DND-41 (cell line): ENCODE measurements around the gene TTLL10.

Source experiments
- ATAC-seq: fragments of 200-7000 bp; cut with Tn5 transposase; 3 replicates; pipeline ENCODE4 v1.9.1; 2021; ENCODE audit warnings: low read depth; ENCODE audit not compliant: insufficient read depth
- DNase-seq: peaks from one replicate; pipeline ENCODE4 v3.0.0-alpha.2; 2020
- H2AFZ ChIP-seq: 2 replicates; pipeline ENCODE4 v1.6.0; 2012; ENCODE audit warnings: low read depth, low read length
- H3K27ac ChIP-seq: 2 replicates; pipeline ENCODE4 v1.5.1; 2012; ENCODE audit warnings: low read length, inconsistent platforms
- H3K27me3 ChIP-seq: fragments of 200-600 bp; sonication (generic); 2 replicates; pipeline ENCODE4 v1.6.0; 2012; ENCODE audit warnings: low read length, mild to moderate bottlenecking, inconsistent platforms; ENCODE audit not compliant: insufficient read depth, poor library complexity
- H3K36me3 ChIP-seq: 2 replicates; pipeline ENCODE4 v1.5.1; 2012; ENCODE audit warnings: low read length, inconsistent platforms; ENCODE audit not compliant: insufficient read depth
- H3K4me1 ChIP-seq: 2 replicates; pipeline ENCODE4 v1.5.1; 2012; ENCODE audit warnings: mild to moderate bottlenecking, low read length; ENCODE audit not compliant: insufficient read depth
- H3K4me2 ChIP-seq: 2 replicates; pipeline ENCODE4 v1.6.0; 2012; ENCODE audit warnings: mild to moderate bottlenecking, moderate library complexity, low read length, inconsistent platforms; ENCODE audit not compliant: insufficient read depth
- H3K4me3 ChIP-seq, 2 experiments: fragments of 200-600 bp in 1 of 2; shearing (Covaris generic) in 1 of 2; 2 replicates each; pipeline ENCODE4 v1.5.1; 2012 to 2016; ENCODE audit warnings: inconsistent platforms in 2 of 2, low read length in 2 of 2, mild to moderate bottlenecking in 2 of 2, low read depth in 1 of 2, moderate library complexity in 1 of 2
- H3K79me2 ChIP-seq: 2 replicates; pipeline ENCODE4 v1.6.0; 2012; ENCODE audit warnings: low read length, inconsistent platforms; ENCODE audit not compliant: insufficient read depth
- H3K9ac ChIP-seq: 2 replicates; pipeline ENCODE4 v1.6.0; 2012; ENCODE audit warnings: low read depth, mild to moderate bottlenecking, inconsistent platforms, low read length, moderate library complexity
- H3K9me3 ChIP-seq: 2 replicates; pipeline ENCODE4 v1.5.1; 2012; ENCODE audit warnings: low read length, moderate library complexity, mild to moderate bottlenecking, inconsistent platforms; ENCODE audit not compliant: insufficient read depth, severe bottlenecking
- H4K20me1 ChIP-seq: 2 replicates; pipeline ENCODE4 v1.6.0; 2012; ENCODE audit warnings: low read length; ENCODE audit not compliant: insufficient read depth
- CTCF ChIP-seq: IDR thresholded peaks from 2 replicates; pipeline ENCODE4 v1.5.1; 2012; ENCODE audit warnings: borderline replicate concordance, low read length, moderate library complexity, mild to moderate bottlenecking; ENCODE audit not compliant: poor library complexity, severe bottlenecking; ENCODE audit errors: extremely low read depth
- EZH2 ChIP-seq: IDR thresholded peaks from 3 replicates; pipeline ENCODE4 v1.6.1; 2012; ENCODE audit warnings: borderline replicate concordance, low read depth, mild to moderate bottlenecking, moderate library complexity, low read length, inconsistent platforms; ENCODE audit not compliant: severe bottlenecking

The TTLL10 gene

GRCh38 chr1:1177452-1178206 lies 3.9 kb downstream of the TTLL10 start:
- Histone ChIP-seq H3K4me3 (no peak overlapping the region), H3K27me3 (peaks cover 2% of the 10 kb centered on the region), H3K4me1 (no peaks in the 10 kb centered on the region), H4K20me1 (no peaks in the 10 kb centered on the region; the same call in 1 of the 2 replicates), H3K9me3 (no peaks in the 10 kb centered on the region), H3K9ac (no peak overlapping the region), H3K36me3 (no peaks in the 10 kb centered on the region), H2AFZ (no peak overlapping the region), H3K4me2 (no peak overlapping the region), H3K27ac (no peak overlapping the region), H3K79me2 (no peaks in the 10 kb centered on the region)
- DNase-seq (no peak), ATAC-seq (no peak)
- no peak for TF ChIP-seq EZH2

- Histone ChIP-seq H3K36me3 (no peaks in the 10 kb centered on the region), H3K4me3 (no peak overlapping the region), H3K79me2 (no peaks in the 10 kb centered on the region), H3K27ac (no peak overlapping the region), H4K20me1 (no peaks in the 10 kb centered on the region; the same call in 1 of the 2 replicates), H3K9ac (no peak overlapping the region), H3K9me3 (no peaks in the 10 kb centered on the region), H2AFZ (no peak overlapping the region), H3K4me2 (no peak overlapping the region), H3K27me3 (no peaks in the 10 kb centered on the region), H3K4me1 (no peaks in the 10 kb centered on the region)
- no peak for TF ChIP-seq EZH2
- TF ChIP-seq CTCF, result no peak
- no peak for DNase-seq
- no peak for ATAC-seq
Measured at GRCh38 chr1:1178794-1179331, 5.2 kb downstream of the TTLL10 start.

GRCh38 chr1:1179346-1179982 lies 5.8 kb downstream of the TTLL10 start:
- no peak overlapping the region for H3K27ac ChIP-seq
- H3K4me2 ChIP-seq, result no peak overlapping the region
- H3K9me3 ChIP-seq, result no peaks in the 10 kb centered on the region
- H3K79me2 ChIP-seq, result no peaks in the 10 kb centered on the region
- ATAC-seq (no peak), DNase-seq (no peak)
- no peaks in the 10 kb centered on the region for H3K4me1 ChIP-seq
- H4K20me1 ChIP-seq, result no peaks in the 10 kb centered on the region; the same call in 1 of the 2 replicates
- H2AFZ ChIP-seq, result no peak overlapping the region
- H3K9ac ChIP-seq, result no peak overlapping the region
- H3K4me3 ChIP-seq, result no peak overlapping the region
- no peaks in the 10 kb centered on the region for H3K36me3 ChIP-seq
- TF ChIP-seq CTCF (no peak), EZH2 (no peak)
- no peaks in the 10 kb centered on the region for H3K27me3 ChIP-seq
